Measurements from ENCODE around the gene PEAK3.

PEAK3 gene

GRCh38 chr19:2249010-2249866 lies 32.7 kb downstream of the PEAK3 start, which contains the start of gene AMH:
Gene AMH, plus strand, starts transcription at chr19:2249323. Its CDS starts 10 bp downstream, at chr19:2249333.
- no peak for DNase-seq

GRCh38 chr19:2248136-2249009 lies 33.6 kb downstream of the PEAK3 start:
- DNase-seq, result no peak

- no peak for DNase-seq
These were observed 34.4 kb downstream of the PEAK3 start for GRCh38 chr19:2247433-2248101.

GRCh38 chr19:2246801-2247361 lies 35.1 kb downstream of the PEAK3 start:
- no peak for DNase-seq

- no peak for DNase-seq
These were observed 35.9 kb downstream of the PEAK3 start for GRCh38 chr19:2246014-2246620.

- DNase-seq, result no peak
These were observed 36.7 kb downstream of the PEAK3 start for GRCh38 chr19:2245273-2245672.

GRCh38 chr19:2244486-2244885 lies 37.5 kb downstream of the PEAK3 start:
- DNase-seq, result no peak

- DNase-seq, result no peak
These were observed 37.9 kb downstream of the PEAK3 start for GRCh38 chr19:2244125-2244411.

- DNase-seq, result no peak
These were observed 38.5 kb downstream of the PEAK3 start for GRCh38 chr19:2243274-2244124.

- no peak for DNase-seq
These were observed 39.2 kb downstream of the PEAK3 start for GRCh38 chr19:2242816-2243215.

- DNase-seq, result no peak
These were observed 39.9 kb downstream of the PEAK3 start for GRCh38 chr19:2242092-2242537.

GRCh38 chr19:2240881-2241760 lies 40.9 kb downstream of the PEAK3 start:
- no peak for DNase-seq

- DNase-seq, result peak; percentile 61
These were observed 41.9 kb downstream of the PEAK3 start for GRCh38 chr19:2239771-2240770.

- no peak for DNase-seq
These were observed 42.8 kb downstream of the PEAK3 start for GRCh38 chr19:2239173-2239572.

GRCh38 chr19:2237869-2238153 lies 44.2 kb downstream of the PEAK3 start:
- no peak for DNase-seq

- no peak for DNase-seq
These were observed 44.7 kb downstream of the PEAK3 start for GRCh38 chr19:2237051-2237868.

- DNase-seq, result peak; percentile 99
These were observed 45.5 kb downstream of the PEAK3 start, which contains the start of the genes PLEKHJ1 and SF3A2 for GRCh38 chr19:2236314-2237050. Gene PLEKHJ1, minus strand, starts transcription at chr19:2236329. Its CDS starts 81 bp downstream, at chr19:2236248. Gene SF3A2, plus strand, starts transcription at chr19:2236824. Its CDS starts 6,595 bp downstream, at chr19:2243419.

GRCh38 chr19:2236064-2236313 lies 46.0 kb downstream of the PEAK3 start:
- no peak for DNase-seq

Data from CD4-positive, alpha-beta T cell treated with Interleukin-17A for 4 hours (primary cell).